SK-N-SH (cell line): ENCODE measurements around the gene CDKN1A. TPM values are rescaled to one million over a fixed set of nuclear protein-coding genes. Genes with fewer than 3 reads are reported as not detected.

ENCODE experiments used
- CTCF ChIA-PET: fragments of 300-600, 350-600 bp; formaldehyde crosslinking; extraction: SDS; loops from one replicate; lab custom pipeline; 2021; lab: Yijun Ruan, JAX
- POLR2A ChIA-PET: fragments of 350-600 bp; sonication (Branson Sonifier 250); formaldehyde crosslinking; extraction: SDS; loops from one replicate; lab custom pipeline; 2020; ENCODE audit warnings: antibody characterized with exemption, inconsistent platforms; lab: Yijun Ruan, JAX
- DNase-seq: peaks from one replicate; pipeline ENCODE4 v3.0.0; 2012
- H2AFZ ChIP-seq: fragments of 200-600 bp; sonication (generic); 2 replicates; pipeline ENCODE4 v1.8.1; 2016; ENCODE audit warnings: antibody characterized with exemption, mild to moderate bottlenecking, low read depth
- H3F3A ChIP-seq: fragments of 200-600 bp; sonication (generic); replicated peaks from 2 replicates; pipeline ENCODE3; 2016; ENCODE audit warnings: antibody characterized with exemption, mild to moderate bottlenecking; ENCODE audit not compliant: insufficient read depth
- H3K27ac ChIP-seq, 2 experiments: fragments of 200-500 bp in 1 of 2; fragments of 200-600 bp in 1 of 2; sonication (Bioruptor generic) in 1 of 2; sonication (generic), shearing (Covaris generic) in 1 of 2; 2 replicates each; pipeline versions ENCODE4 v1.5.1 to v1.6.1; 2014 to 2016; ENCODE audit warnings: low read depth in 2 of 2, inconsistent platforms in 1 of 2, low read length in 1 of 2, mild to moderate bottlenecking in 1 of 2, mixed read lengths in 1 of 2
- H3K27me3 ChIP-seq: fragments of 200-600 bp; sonication (generic), shearing (Covaris generic); 2 replicates; pipeline ENCODE4 v1.6.1; 2016; ENCODE audit warnings: mixed run types; ENCODE audit not compliant: insufficient read depth
- H3K36me3 ChIP-seq, 2 experiments: fragments of 200-500 bp in 1 of 2; fragments of 200-600 bp in 1 of 2; sonication (Bioruptor generic) in 1 of 2; sonication (generic) in 1 of 2; replicated peaks in 1 of 2; 2 replicates each; pipeline versions ENCODE3 to v1.5.1; 2014 to 2016; ENCODE audit warnings: low read length in 1 of 2, mild to moderate bottlenecking in 1 of 2; ENCODE audit not compliant: insufficient read depth in 2 of 2, control insufficient read depth in 1 of 2
- H3K4me1 ChIP-seq, 2 experiments: fragments of 200-500 bp in 1 of 2; fragments of 200-600 bp in 1 of 2; sonication (Bioruptor generic) in 1 of 2; sonication (generic), shearing (Covaris generic) in 1 of 2; 2 replicates each; pipeline versions ENCODE4 v1.5.1 to v1.6.1; 2014 to 2016; ENCODE audit warnings: low read depth in 1 of 2, low read length in 1 of 2, mixed run types in 1 of 2; ENCODE audit not compliant: insufficient read depth in 2 of 2, control insufficient read depth in 1 of 2
- H3K4me2 ChIP-seq: fragments of 200-600 bp; sonication (generic), shearing (Covaris generic); 2 replicates; pipeline ENCODE4 v1.6.1; 2017; ENCODE audit warnings: mixed run types
- H3K4me3 ChIP-seq, 2 experiments: fragments of 200-500 bp in 1 of 2; fragments of 200-600 bp in 1 of 2; sonication (Bioruptor generic) in 1 of 2; sonication (generic), shearing (Covaris generic) in 1 of 2; 2 replicates each; pipeline versions ENCODE4 v1.5.1 to v1.8.1; 2014 to 2016; ENCODE audit warnings: low read depth in 2 of 2, inconsistent platforms in 1 of 2, low read length in 1 of 2, mild to moderate bottlenecking in 1 of 2, mixed read lengths in 1 of 2, moderate library complexity in 1 of 2
- H3K79me2 ChIP-seq: fragments of 200-600 bp; sonication (generic); 2 replicates; pipeline ENCODE4 v1.8.1; 2017; ENCODE audit warnings: mild to moderate bottlenecking; ENCODE audit not compliant: insufficient read depth
- H3K9ac ChIP-seq: fragments of 200-600 bp; sonication (generic); 2 replicates; pipeline ENCODE4 v1.6.1; 2017; ENCODE audit warnings: mixed run types
- H3K9me2 ChIP-seq: fragments of 200-600 bp; sonication (generic); 2 replicates; pipeline ENCODE4 v1.6.1; 2017; ENCODE audit warnings: mixed run types
- H3K9me3 ChIP-seq: fragments of 200-600 bp; sonication (generic); 2 replicates; pipeline ENCODE4 v1.6.1; 2017; ENCODE audit warnings: mixed run types, mild to moderate bottlenecking, moderate library complexity
- H4K20me1 ChIP-seq: fragments of 200-600 bp; sonication (generic); 2 replicates; pipeline ENCODE4 v1.6.1; 2017; ENCODE audit warnings: mild to moderate bottlenecking, mixed run types; ENCODE audit not compliant: insufficient read depth
- CHD2 ChIP-seq: fragments of 150-350 bp; IDR thresholded peaks from 2 replicates; pipeline ENCODE4 v1.6.1; 2018; ENCODE audit warnings: low read length; ENCODE audit not compliant: partially characterized antibody
- EP300 ChIP-seq, 2 experiments: IDR thresholded peaks; 2 replicates each; pipeline versions ENCODE4 v1.4.0 to v1.6.1; 2012; ENCODE audit warnings: borderline replicate concordance in 1 of 2, low read depth in 1 of 2, low read length in 1 of 2
- GATA2 ChIP-seq: sonication (generic); formaldehyde crosslinking; IDR thresholded peaks from 2 replicates; pipeline ENCODE4 v1.5.0; 2020; ENCODE audit warnings: mild to moderate bottlenecking, missing genetic modification reagents
- RAD21 ChIP-seq: IDR thresholded peaks from 2 replicates; pipeline ENCODE4 v1.6.1; 2012; ENCODE audit warnings: mild to moderate bottlenecking, low read length
- SIN3A ChIP-seq: IDR thresholded peaks from 2 replicates; pipeline ENCODE4 v1.6.1; 2012; ENCODE audit warnings: low read depth, mild to moderate bottlenecking, low read length, moderate library complexity, borderline replicate concordance
- SMC3 ChIP-seq: IDR thresholded peaks from 2 replicates; pipeline ENCODE4 v1.6.1; 2012; ENCODE audit warnings: low read depth, low read length, improper control_type of control experiment
- TCF12 ChIP-seq: IDR thresholded peaks from 2 replicates; pipeline ENCODE4 v1.4.0; 2012
- TEAD4 ChIP-seq: IDR thresholded peaks from 2 replicates; pipeline ENCODE4 v1.4.0; 2012; ENCODE audit warnings: mild to moderate bottlenecking, borderline replicate concordance; ENCODE audit not compliant: insufficient read depth
- WGBS: methylation state at CpG from one replicate; pipeline ENCODE4 v1.1.6; 2017; ENCODE audit warnings: low lambda C conversion rate; 5-methylcytosine and 5-hydroxymethylcytosine counted together
- polyA plus RNA-seq, 3 experiments: library from polyadenylated mRNA; depleted of rRNA; stranded (reverse); fragments of >200 nt; gene quantifications; 2 replicates each; pipeline ENCODE4 v1.2.3, GENCODE V29; 2012
- TF ChIP-seq, protein P1 (sequence below): IDR thresholded peaks from 2 replicates; pipeline ENCODE4 v1.6.1; 2012; ENCODE audit warnings: mild to moderate bottlenecking, low read depth, low read length, moderate library complexity
- TF ChIP-seq, protein P2 (sequence below): IDR thresholded peaks from 2 replicates; pipeline ENCODE4 v1.4.0; 2012; ENCODE audit warnings: low read depth, borderline replicate concordance
- TF ChIP-seq, protein P3 (sequence below): IDR thresholded peaks from 2 replicates; pipeline ENCODE4; 2012

The CDKN1A gene
- polyA plus RNA-seq, 1 of the 3 experiments (the other 2 are of a cell fraction), result 747 TPM

GRCh38 chr6:36657942-36658544 lies 20.5 kb upstream of the CDKN1A start:
- POLR2A ChIA-PET, result no interaction called here
- Histone ChIP-seq H3K4me3 (no peak overlapping the region), H3K27ac (no peak overlapping the region)

GRCh38 chr6:36659271-36659670 lies 19.2 kb upstream of the CDKN1A start:
- Histone ChIP-seq H3F3A (peaks cover 2% of the 10 kb centered on the region), H3K4me3 (no peak overlapping the region), H3K79me2 (no peaks in the 10 kb centered on the region), H3K4me1 (peaks cover 6 to 19% of the 10 kb centered on the region in 2 experiments; a peak in 2 of 4 replicates), H3K9me3 (no peaks in the 10 kb centered on the region), H4K20me1 (no peaks in the 10 kb centered on the region), H3K4me2 (no peak overlapping the region), H3K36me3 (no peaks in the 10 kb centered on the region), H2AFZ (no peak overlapping the region), H3K27ac (no peak overlapping the region), H3K27me3 (no peaks in the 10 kb centered on the region), H3K9me2 (no peaks in the 10 kb centered on the region), H3K9ac (no peak overlapping the region)
- no peak for DNase-seq
- POLR2A ChIA-PET, result no interaction called here
- CTCF ChIA-PET, result interaction anchor here (0.9 to 2.0 kb wide), 2 partner anchors 13 to 22 kb away, joined by 3 to 6 read pairs; no protein-coding TSS in a partner anchor
- WGBS, result 55% methylated on average over 1 of the region's 1 CpG
- TF ChIP-seq RAD21, result no peak
- no peak for TF ChIP-seq CHD2
- TF ChIP-seq, protein P1, sequence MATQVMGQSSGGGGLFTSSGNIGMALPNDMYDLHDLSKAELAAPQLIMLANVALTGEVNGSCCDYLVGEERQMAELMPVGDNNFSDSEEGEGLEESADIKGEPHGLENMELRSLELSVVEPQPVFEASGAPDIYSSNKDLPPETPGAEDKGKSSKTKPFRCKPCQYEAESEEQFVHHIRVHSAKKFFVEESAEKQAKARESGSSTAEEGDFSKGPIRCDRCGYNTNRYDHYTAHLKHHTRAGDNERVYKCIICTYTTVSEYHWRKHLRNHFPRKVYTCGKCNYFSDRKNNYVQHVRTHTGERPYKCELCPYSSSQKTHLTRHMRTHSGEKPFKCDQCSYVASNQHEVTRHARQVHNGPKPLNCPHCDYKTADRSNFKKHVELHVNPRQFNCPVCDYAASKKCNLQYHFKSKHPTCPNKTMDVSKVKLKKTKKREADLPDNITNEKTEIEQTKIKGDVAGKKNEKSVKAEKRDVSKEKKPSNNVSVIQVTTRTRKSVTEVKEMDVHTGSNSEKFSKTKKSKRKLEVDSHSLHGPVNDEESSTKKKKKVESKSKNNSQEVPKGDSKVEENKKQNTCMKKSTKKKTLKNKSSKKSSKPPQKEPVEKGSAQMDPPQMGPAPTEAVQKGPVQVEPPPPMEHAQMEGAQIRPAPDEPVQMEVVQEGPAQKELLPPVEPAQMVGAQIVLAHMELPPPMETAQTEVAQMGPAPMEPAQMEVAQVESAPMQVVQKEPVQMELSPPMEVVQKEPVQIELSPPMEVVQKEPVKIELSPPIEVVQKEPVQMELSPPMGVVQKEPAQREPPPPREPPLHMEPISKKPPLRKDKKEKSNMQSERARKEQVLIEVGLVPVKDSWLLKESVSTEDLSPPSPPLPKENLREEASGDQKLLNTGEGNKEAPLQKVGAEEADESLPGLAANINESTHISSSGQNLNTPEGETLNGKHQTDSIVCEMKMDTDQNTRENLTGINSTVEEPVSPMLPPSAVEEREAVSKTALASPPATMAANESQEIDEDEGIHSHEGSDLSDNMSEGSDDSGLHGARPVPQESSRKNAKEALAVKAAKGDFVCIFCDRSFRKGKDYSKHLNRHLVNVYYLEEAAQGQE, result no peak
- no peak for TF ChIP-seq SIN3A

More at GRCh38 chr6:36657942-36658544, 20.5 kb upstream of the CDKN1A start:
- H3K9ac ChIP-seq, result no peak overlapping the region
- H3K4me1 ChIP-seq, result peaks cover 6 to 17% of the 10 kb centered on the region in 2 experiments; a peak in 2 of 4 replicates
- no peaks in the 10 kb centered on the region for H3K9me3 ChIP-seq
- 40% methylated on average over 1 of the region's 1 CpG for WGBS
- CTCF ChIA-PET, result no interaction called here
- TF ChIP-seq, protein P2, sequence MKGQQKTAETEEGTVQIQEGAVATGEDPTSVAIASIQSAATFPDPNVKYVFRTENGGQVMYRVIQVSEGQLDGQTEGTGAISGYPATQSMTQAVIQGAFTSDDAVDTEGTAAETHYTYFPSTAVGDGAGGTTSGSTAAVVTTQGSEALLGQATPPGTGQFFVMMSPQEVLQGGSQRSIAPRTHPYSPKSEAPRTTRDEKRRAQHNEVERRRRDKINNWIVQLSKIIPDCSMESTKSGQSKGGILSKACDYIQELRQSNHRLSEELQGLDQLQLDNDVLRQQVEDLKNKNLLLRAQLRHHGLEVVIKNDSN, result peak; percentile 39; the same call in 1 of the 2 replicates
- TF ChIP-seq TEAD4 (no peak), GATA2 (CRISPR knock-in tag) (no peak), EP300 (IDR thresholded peaks at IDR 0.05; ENCODE audit: borderline replicate concordance in 1 of 2, low read depth in 1 of 2, low read length in 1 of 2) (no peak), SMC3 (no peak), TCF12 (no peak)
- TF ChIP-seq, protein P1, result no peak
- TF ChIP-seq, protein P3, sequence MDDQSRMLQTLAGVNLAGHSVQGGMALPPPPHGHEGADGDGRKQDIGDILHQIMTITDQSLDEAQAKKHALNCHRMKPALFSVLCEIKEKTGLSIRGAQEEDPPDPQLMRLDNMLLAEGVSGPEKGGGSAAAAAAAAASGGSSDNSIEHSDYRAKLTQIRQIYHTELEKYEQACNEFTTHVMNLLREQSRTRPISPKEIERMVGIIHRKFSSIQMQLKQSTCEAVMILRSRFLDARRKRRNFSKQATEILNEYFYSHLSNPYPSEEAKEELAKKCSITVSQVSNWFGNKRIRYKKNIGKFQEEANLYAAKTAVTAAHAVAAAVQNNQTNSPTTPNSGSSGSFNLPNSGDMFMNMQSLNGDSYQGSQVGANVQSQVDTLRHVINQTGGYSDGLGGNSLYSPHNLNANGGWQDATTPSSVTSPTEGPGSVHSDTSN, result 0 out of 2 replicates have a peak, but pooled peaks have one; percentile 29
- DNase-seq, result no peak
- no peak overlapping the region for H2AFZ ChIP-seq
- no peaks in the 10 kb centered on the region for H3K27me3 ChIP-seq
- H3K9me2 ChIP-seq, result no peaks in the 10 kb centered on the region
- no peaks in the 10 kb centered on the region for H3K36me3 ChIP-seq
- no peaks in the 10 kb centered on the region for H3K79me2 ChIP-seq
- no peak overlapping the region; the same call in 1 of the 2 replicates for H3K4me2 ChIP-seq
- peaks cover 2% of the 10 kb centered on the region for H3F3A ChIP-seq
- H4K20me1 ChIP-seq, result no peaks in the 10 kb centered on the region
